Endothelial cell of hepatic sinusoid (primary cell): Measurements from ENCODE around the gene UGT1A6.
"Not testable (repeated sequence)": the region's sequence is repeated elsewhere in the genome, so short reads cannot be mapped to it uniquely, and the experiment has no call there.

Experiments
- in situ Hi-C: cut with HindIII; loops from 2 replicates; pipeline ENCODE4 v1.10.0; 2017; ENCODE audit warnings: low sequenced_read_pairs

The UGT1A6 gene

GRCh38 chr2:233692648-233693047, at the start of gene UGT1A6:
Gene UGT1A6, plus strand, starts transcription at chr2:233692890. Its CDS starts 115 bp downstream, at chr2:233693005.
- in situ Hi-C loops: no loop called here

GRCh38 chr2:233643128-233643527, 49.6 kb upstream of the UGT1A6 start:
- in situ Hi-C loops: no loop called here

DNA sequence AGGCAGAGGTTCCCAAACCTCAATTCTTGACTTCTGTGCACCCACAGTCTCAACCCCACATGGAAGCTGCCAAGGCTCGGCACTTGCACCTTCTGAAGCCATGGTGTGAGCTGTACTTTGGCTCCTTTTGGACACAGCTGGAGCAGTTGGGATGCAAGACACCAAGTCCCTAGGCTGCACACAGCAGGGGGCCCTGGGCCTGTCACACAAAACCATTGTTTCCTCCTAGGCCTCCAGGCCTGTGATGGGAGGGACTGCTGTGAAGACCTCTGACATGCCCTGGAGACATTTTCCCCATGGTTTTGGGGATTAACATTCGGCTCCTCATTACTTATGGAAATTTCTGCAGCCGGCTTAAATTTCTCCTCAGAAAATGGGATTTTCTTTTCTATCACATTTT, 46.7 kb upstream of the UGT1A6 start:
- in situ Hi-C loops: not testable (repeated sequence)

DNA sequence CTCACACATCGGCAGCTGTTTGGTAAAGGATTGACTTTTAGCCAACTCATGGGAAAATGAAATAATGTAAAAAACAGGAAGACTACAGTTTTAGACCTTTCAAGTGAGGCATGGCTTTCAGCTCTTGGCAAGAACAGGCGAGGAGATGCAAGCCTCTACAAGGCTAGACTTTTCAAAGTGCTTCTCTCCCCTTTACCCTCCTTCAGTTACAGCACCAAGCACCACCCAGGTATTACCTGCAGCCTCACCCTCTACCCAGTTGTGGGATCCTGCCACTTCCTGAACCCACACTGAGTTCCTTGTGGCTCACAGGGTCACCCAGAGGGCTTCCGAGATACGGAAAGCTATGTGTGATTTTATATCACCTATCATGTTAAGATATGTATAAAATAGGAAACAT, 41.7 kb upstream of the UGT1A6 start:
- in situ Hi-C loops: no loop called here

GRCh38 chr2:233651430-233651829, 41.3 kb upstream of the UGT1A6 start:
- in situ Hi-C loops: no loop called here

GRCh38 chr2:233654501-233654900, 38.2 kb upstream of the UGT1A6 start:
- in situ Hi-C loops: no loop called here

GRCh38 chr2:233655043-233655442, 37.6 kb upstream of the UGT1A6 start:
- in situ Hi-C loops: no loop called here

- in situ Hi-C loops: not testable (repeated sequence)
Observed at GRCh38 chr2:233655943-233656342, 36.7 kb upstream of the UGT1A6 start.

GRCh38 chr2:233656443-233656842, 36.2 kb upstream of the UGT1A6 start:
- in situ Hi-C loops: no loop called here

- in situ Hi-C loops: no loop called here
Observed at GRCh38 chr2:233658610-233659009, 34.1 kb upstream of the UGT1A6 start.

DNA sequence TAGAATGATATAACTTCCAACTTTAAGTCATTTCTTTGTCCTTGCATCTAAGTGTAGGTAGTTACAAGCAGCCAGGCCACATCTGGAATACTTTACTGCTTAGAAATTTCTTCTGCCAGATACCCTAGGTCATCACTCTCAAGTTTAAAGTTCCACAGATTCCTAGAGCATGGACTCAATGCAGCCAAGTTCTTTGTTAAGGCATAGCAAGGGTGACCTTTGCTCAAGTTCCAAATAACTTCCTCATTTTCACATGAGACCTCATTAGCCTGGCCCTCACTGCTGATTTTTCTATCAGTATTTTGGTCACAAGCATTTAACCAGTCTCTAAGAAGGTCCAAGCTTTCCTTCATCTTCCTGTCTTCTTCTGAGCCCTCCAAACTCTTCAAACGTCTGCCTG, 28.8 kb upstream of the UGT1A6 start:
- in situ Hi-C loops: no loop called here

GRCh38 chr2:233668605-233669260, 24.0 kb upstream of the UGT1A6 start:
- in situ Hi-C loops: no loop called here

DNA sequence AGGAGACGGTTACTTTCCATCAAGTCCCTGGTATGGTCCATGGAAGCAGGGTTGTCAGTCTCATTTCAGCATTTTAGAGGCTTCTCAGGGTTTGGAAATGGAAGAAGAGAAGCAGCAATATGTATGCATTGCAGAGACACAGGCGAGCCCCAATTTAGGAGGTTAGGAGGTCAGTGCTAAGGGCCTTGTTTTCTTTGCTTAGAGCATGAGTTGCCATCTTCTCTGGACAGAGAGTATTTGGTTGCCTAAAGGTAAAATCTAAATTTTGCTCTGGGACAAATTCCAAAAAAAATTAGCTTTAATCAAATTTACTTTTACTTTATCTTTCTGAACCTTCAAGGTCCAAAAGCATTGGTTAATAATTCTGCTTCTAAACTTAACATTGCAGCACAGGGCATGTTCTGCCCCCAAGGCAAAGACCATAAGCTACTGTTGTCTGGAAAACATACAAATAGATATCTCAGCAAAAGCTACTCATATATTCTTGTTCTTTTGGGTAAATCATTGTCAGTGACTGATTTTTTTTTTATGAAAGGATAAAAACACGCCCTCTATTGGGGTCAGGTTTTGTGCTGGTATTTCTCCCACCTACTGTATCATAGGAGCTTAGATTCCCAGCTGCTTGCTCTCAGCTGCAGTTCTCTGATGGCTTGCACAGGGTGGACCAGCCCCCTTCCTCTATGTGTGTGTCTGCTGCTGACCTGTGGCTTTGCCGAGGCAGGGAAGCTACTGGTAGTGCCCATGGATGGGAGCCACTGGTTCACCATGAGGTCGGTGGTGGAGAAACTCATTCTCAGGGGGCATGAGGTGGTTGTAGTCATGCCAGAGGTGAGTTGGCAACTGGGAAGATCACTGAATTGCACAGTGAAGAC, 21.2 kb upstream of the UGT1A6 start, which contains the start of gene UGT1A9:
Gene UGT1A9 (plus strand): TSS at position 609 of the 872 bp plus-strand sequence. CDS start 37 bp downstream, at position 646.
- in situ Hi-C loops: no loop called here

DNA sequence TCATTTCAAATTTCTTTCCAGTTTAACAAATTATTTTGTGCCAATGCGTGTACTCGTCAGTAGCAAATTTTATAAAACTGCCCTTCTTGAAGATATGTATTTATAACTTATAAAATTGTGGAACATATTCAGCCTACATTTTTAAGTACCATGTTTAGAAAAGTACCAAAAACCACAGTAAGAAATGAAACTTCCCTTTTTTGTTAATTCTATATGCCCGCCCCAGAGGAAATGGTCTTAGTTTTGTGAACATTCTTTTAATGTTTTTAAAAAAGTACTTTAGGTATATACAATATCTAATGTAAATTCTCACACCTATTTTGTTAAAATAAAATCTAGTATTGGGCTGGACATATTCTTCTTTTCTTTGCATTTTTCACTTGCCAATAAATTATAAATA, 19.8 kb upstream of the UGT1A6 start:
- in situ Hi-C loops: no loop called here

GRCh38 chr2:233673896-233674295, 18.8 kb upstream of the UGT1A6 start:
- in situ Hi-C loops: no loop called here

DNA sequence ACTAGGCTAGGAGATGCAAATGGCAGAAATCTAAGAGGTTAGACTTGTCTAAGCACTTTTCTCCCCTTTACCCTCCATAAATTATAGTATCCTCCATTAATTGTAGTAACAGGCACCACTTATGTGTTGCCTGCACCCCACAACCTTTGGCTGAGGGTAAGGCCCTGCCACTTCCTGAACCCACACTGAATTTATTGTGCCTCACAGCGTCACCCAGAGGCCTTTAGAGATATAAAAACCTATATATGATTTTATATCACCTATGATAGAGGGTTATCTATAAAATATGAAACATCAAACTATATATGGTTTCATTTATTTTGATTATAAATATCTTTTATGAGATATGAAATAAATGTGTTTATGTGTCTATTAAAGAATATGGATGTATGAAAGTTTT, 18.4 kb upstream of the UGT1A6 start:
- in situ Hi-C loops: no loop called here

DNA sequence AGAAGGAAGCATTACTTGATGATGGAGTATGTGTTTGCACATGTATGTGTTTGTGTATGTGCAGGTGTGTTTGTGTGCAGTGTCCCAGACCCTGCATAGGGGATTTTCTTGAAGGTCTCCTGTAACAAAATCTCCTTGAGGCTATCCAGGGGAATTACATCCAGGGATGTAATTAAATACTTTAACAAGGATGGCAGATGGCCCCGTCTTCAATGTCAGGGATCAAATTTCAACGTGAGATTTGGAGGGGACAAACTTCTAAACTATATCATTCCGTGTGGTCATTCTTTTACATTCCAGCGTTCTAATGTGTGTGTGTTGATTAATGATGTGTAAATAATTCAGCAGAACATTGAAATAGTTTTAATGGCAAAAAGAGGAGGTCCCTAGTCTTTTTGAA, 17.7 kb upstream of the UGT1A6 start:
- in situ Hi-C loops: no loop called here

- in situ Hi-C loops: no loop called here
Observed at GRCh38 chr2:233676046-233676445, 16.6 kb upstream of the UGT1A6 start.

DNA sequence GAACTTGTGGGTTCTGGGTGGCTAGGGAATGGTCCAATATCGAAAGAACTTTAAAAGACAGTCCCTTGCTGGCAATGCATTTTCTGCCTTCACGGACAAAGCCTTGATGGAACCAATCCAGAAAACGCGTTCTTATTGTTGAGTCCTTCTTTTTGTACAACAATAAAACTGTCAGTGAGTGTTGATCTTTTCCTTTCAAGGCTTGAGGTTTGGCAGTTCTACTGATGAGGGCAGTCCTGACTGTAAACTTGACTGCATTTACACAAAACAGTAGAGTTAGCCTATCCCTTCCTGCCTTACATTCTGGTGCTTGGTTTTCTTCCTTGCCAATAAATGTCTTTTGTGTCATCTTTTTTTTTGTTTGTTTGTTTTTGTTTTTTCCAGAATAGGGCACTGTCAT, 13.5 kb upstream of the UGT1A6 start:
- in situ Hi-C loops: no loop called here

GRCh38 chr2:233680361-233681045, 12.2 kb upstream of the UGT1A6 start:
- in situ Hi-C loops: no loop called here

- in situ Hi-C loops: no loop called here
Observed at GRCh38 chr2:233681521-233682099, 11.1 kb upstream of the UGT1A6 start, which contains the start of gene UGT1A7. Gene UGT1A7, plus strand, starts transcription at chr2:233681901. Its CDS starts 37 bp downstream, at chr2:233681938.
